Osteocyte (in vitro differentiated cells): ENCODE data around the gene HIF3A. TPM values are rescaled to one million over a fixed set of nuclear protein-coding genes. Genes with fewer than 3 reads are reported as not detected.
"Not testable (repeated sequence)": the region's sequence is repeated elsewhere in the genome, so short reads cannot be mapped to it uniquely, and the experiment has no call there.

Source experiments
- DNase-seq: peaks from one replicate; pipeline ENCODE4 v3.0.0; 2021; ENCODE audit warnings: mixed read lengths; ENCODE audit not compliant: unreplicated experiment; ENCODE audit errors: extremely low spot score
- H3K27ac Mint-ChIP-seq: one replicate; pipeline ENCODE4 v1.8.0; 2021; ENCODE audit warnings: mild to moderate bottlenecking, mixed read lengths; ENCODE audit not compliant: unreplicated experiment
- H3K27me3 Mint-ChIP-seq: one replicate; pipeline ENCODE4 v1.8.0; 2021; ENCODE audit warnings: mixed read lengths; ENCODE audit not compliant: unreplicated experiment
- H3K36me3 Mint-ChIP-seq: one replicate; pipeline ENCODE4 v1.8.0; 2021; ENCODE audit warnings: mixed read lengths; ENCODE audit not compliant: unreplicated experiment
- H3K4me1 Mint-ChIP-seq: one replicate; pipeline ENCODE4 v1.8.0; 2021; ENCODE audit warnings: mixed read lengths; ENCODE audit not compliant: unreplicated experiment
- H3K4me3 Mint-ChIP-seq: one replicate; pipeline ENCODE4 v1.8.0; 2021; ENCODE audit warnings: mild to moderate bottlenecking, moderate library complexity, mixed read lengths; ENCODE audit not compliant: unreplicated experiment
- H3K9me3 Mint-ChIP-seq: one replicate; pipeline ENCODE4 v1.8.0; 2021; ENCODE audit warnings: mixed read lengths; ENCODE audit not compliant: unreplicated experiment
- total RNA-seq: library from RNA; stranded (reverse); gene quantifications from 2 replicates; pipeline ENCODE4 v1.2.1, GENCODE V29; 2021
- TF ChIP-seq, protein P1 (sequence below): fragments of 200-600 bp; sonication (generic); IDR thresholded peaks from 2 replicates; pipeline ENCODE4 v1.5.0; 2021; ENCODE audit warnings: antibody characterized with exemption, mild to moderate bottlenecking, moderate library complexity

The HIF3A gene
- total RNA-seq, 1 donor from 2014 or later = 101 TPM

DNA sequence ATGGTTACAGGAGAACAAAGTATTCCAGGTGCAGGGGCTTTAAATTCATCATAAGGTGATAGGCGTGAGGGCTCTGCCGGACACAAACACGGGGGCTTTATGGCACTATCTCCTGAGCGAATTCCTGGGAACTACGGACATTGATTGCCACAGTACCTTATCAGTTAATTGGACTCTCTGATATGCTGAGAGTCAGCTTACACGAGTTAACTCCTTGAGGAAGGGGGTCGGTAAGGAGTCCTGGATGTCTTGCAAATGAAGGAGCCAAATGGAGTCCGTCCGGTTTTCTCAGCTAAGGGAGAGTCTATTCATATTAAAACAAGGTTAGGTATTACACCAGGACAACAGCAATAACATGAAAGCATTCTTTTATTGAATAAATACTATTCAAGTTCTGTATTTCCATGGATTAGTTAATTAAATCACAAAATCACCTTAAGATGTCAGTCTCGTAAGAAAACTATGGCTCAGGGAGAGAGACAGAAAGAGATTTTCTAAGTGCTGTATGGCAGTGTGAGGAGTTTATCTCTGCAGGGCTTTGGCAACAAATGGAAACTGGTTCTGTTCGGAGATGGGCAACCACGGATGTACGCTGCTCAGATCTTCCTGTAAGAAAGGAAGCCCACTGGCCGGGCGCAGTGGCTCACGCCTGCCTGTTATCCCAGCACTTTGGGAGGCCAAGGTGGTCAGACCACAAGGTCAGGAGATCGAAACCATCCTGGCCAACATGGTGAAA lies 26.2 kb upstream of the HIF3A start:
- Mint-ChIP-seq H3K4me3 (no peak overlapping the region), H3K9me3 (no peaks in the 10 kb centered on the region), H3K36me3 (no peaks in the 10 kb centered on the region), H3K27me3 (peaks cover 25% of the 10 kb centered on the region), H3K27ac (peak overlapping the region; percentile 48), H3K4me1 (peaks cover 20% of the 10 kb centered on the region)
- TF ChIP-seq, protein P1, sequence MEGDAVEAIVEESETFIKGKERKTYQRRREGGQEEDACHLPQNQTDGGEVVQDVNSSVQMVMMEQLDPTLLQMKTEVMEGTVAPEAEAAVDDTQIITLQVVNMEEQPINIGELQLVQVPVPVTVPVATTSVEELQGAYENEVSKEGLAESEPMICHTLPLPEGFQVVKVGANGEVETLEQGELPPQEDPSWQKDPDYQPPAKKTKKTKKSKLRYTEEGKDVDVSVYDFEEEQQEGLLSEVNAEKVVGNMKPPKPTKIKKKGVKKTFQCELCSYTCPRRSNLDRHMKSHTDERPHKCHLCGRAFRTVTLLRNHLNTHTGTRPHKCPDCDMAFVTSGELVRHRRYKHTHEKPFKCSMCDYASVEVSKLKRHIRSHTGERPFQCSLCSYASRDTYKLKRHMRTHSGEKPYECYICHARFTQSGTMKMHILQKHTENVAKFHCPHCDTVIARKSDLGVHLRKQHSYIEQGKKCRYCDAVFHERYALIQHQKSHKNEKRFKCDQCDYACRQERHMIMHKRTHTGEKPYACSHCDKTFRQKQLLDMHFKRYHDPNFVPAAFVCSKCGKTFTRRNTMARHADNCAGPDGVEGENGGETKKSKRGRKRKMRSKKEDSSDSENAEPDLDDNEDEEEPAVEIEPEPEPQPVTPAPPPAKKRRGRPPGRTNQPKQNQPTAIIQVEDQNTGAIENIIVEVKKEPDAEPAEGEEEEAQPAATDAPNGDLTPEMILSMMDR = no peak
- no peak for DNase-seq

DNA sequence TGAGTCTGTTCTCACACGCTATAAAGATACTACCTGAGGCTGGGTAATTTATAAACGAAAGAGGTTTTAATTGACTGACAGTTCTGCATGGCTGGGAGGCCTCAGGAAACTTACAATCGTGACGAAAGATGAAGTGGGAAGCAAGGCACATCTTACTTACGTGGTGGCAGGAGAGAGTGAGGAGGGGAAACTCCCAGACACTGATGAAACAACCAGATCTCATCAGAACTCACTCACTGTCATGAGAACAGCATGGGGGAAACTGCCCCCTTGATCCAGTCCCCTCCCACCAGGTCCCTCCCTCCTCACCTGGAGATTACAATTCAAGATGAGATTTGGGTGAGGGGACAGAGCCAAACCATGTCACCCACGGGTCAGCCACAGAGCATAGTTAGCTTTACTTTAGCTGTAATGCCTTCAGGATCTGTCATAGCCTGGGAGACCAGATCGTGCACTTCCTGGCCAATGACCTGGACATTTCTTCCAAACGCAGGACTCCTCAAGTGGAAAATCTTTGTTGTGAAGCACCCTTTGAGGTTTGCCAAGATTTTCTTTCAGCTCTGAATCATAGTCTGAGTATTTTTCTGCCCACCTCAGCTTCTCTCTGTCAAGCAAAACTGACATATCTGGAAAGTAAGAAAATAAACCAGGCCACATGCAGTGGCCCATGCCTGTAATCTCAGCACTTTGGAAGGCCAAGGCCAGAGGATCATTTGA lies 25.2 kb upstream of the HIF3A start:
- peaks cover 20% of the 10 kb centered on the region for H3K4me1 Mint-ChIP-seq
- H3K27me3 Mint-ChIP-seq = peaks cover 20% of the 10 kb centered on the region
- TF ChIP-seq, protein P1 = no peak
- H3K9me3 Mint-ChIP-seq = no peaks in the 10 kb centered on the region
- H3K27ac Mint-ChIP-seq = peak overlapping the region; percentile 57
- no peak overlapping the region for H3K4me3 Mint-ChIP-seq
- no peak for DNase-seq
- no peaks in the 10 kb centered on the region for H3K36me3 Mint-ChIP-seq

DNA sequence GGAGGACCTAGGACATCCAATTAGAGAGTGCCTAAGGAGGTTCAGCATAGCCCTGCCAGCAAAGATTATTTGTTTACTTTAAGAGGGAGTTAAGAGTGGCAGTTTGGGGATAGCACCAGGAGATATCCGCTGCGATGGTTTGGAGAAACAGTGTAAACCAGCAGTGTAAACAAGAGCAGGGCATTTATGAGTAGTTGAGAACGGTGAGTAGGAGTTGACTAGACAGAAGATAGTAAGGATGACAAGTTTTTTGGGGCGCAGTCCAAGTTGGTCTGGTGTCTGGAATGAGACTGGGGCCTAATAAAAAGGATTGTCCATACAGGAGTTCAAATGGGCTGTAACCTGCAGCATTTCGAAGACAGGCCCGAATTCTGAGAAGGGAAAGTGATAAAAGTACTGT lies 22.9 kb upstream of the HIF3A start:
- H3K36me3 Mint-ChIP-seq, H3K27ac Mint-ChIP-seq, H3K4me3 Mint-ChIP-seq, H3K9me3 Mint-ChIP-seq, DNase-seq: not testable (repeated sequence)
- Mint-ChIP-seq H3K4me1 (peaks cover 23% of the 10 kb centered on the region), H3K27me3 (peaks cover 13% of the 10 kb centered on the region)

DNA sequence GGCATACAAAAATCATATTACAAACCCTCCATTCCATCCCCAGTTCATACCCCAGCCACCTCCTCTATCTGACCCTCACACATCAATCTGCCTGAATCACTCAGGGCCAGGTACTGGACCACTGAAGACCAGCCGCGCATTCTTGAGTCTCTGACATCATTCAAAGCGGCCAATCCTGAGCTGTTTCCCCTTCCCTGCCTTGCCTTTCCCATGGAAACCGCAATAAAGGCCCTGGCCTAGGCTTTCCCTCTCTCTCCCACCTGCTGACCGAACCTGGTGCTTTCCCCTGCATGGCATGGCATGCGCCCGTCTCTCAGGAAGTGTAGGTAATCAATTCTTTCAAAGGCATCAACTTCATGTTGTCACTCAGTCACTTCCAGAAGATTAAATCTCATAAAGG lies 17.7 kb upstream of the HIF3A start:
- Mint-ChIP-seq H3K9me3 (no peaks in the 10 kb centered on the region), H3K4me1 (peaks cover 8% of the 10 kb centered on the region), H3K27ac (no peak overlapping the region), H3K27me3 (peaks cover 10% of the 10 kb centered on the region), H3K4me3 (no peak overlapping the region), H3K36me3 (no peaks in the 10 kb centered on the region)
- TF ChIP-seq, protein P1 = no peak
- DNase-seq = no peak

DNA sequence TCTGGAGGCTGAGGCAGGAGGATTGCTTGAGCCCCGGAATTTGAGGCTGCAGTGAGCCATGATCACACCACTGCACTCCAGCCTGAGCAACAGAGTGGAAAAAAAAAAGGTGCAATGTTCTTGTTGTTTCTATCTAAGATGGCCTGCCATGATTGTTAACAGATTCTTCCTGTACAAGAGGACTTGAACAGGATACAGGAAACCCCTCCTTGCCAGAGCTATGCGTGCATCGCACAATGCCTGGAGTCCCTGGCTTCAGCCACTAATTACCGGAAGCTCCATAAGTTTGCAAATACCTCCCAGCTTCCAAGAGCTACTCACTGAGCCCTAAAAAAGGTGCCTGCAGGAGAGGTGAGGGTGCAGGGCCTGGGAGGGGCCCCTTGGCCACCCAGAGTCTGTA lies 13.1 kb upstream of the HIF3A start:
- H3K27me3 Mint-ChIP-seq = no peaks in the 10 kb centered on the region
- H3K9me3 Mint-ChIP-seq = no peaks in the 10 kb centered on the region
- H3K27ac Mint-ChIP-seq = no peak overlapping the region
- TF ChIP-seq, protein P1 = no peak
- no peak overlapping the region for H3K4me3 Mint-ChIP-seq
- H3K4me1 Mint-ChIP-seq = peaks cover 8% of the 10 kb centered on the region
- no peaks in the 10 kb centered on the region for H3K36me3 Mint-ChIP-seq
- DNase-seq = no peak
